Stimulated activated CD4-positive, alpha-beta T cell treated with anti-CD3 and anti-CD28 coated beads, Interleukin-15, amount 100 ng/mL, for 24 hours (primary cell): ENCODE results near the gene ADSS1.

Source experiments
- DNase-seq: peaks from one replicate; pipeline ENCODE4 v3.0.0-alpha.2; 2020

Gene ADSS1

DNA sequence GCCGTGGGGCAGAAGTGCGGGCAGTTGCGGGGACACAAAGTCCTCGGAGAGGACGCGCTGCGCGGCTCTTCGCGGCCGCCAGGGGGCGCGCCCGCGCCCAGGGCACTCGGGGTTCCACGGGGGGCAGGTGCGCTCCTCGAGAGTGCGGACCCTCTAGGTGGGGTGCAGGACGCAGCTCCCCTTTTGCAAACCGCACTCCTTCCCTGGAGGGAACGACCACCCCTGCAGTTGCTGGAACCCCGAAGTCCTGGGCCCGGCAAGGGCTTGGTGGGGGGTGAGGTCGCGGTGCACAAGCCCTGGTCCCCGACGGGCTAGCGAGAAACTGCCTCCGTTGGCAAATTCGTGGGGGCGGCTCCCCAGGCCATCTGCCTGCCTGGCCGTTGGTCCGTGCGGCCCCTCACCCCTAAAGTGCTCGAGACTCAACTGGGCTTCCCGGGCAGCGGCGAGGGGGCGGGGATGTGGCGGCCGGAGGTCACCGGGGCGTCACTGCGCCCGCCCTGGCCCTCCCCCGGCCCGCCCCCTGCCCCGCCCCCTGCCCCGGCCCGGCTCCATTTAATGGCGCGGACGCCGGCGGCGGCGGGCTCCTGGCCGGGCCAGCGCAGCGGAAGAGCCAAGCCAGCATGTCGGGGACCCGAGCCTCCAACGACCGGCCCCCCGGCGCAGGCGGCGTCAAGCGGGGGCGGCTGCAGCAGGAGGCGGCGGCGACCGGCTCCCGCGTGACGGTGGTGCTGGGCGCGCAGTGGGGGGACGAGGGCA is at the start of gene ADSS1:
Gene ADSS1, plus strand, starts transcription at position 579 of the 756 bp plus-strand sequence. Its CDS starts 42 bp downstream, at position 621.
- peak; percentile 66 for DNase-seq

DNA sequence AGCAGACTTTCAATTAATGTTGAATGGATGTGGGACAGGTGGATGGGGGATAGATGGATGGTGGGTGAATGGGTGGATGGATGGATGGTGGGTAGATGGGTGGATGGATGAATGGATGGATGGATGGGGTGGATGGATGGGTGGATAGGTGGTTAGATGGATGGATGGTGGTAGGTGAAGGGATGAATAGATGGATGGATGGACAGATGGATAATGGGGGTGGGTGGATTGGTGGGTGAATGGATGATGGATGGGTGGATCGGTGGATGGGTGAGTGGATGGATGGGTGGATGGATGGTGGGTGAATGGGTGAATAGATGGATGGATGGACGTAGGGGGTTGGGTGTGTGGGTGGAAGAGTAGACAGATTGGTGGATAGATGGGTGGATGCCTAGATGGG is 48.6 kb upstream of the ADSS1 start:
- no peak for DNase-seq

DNA sequence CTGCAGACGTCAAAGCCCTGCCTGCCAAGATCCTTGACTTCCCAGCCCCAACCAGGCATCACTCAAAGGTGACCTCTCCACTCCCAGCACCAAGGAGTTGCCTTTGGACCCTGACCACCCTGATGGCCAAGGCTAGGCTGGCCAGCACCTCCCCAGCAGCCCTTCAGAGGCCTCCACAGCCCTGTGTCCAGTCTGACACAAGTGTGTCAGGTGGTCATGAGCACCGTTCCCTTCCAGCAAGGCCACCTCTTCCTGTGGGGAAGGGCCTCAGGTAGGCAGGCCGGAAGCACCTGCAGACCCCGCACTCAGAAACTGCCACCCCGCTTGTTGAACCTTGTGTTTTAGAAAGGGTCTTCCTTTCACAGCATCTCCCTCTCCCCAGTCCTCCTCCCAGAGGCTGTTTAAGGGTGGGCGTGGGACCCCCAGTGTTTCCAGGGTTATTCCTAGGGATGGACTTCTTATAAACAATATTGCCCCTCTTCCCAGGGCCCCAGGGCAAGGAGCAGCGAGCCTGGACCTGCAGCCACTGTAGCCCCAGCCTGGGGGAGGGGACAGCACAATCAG is 47.8 kb upstream of the ADSS1 start:
- no peak for DNase-seq

DNA sequence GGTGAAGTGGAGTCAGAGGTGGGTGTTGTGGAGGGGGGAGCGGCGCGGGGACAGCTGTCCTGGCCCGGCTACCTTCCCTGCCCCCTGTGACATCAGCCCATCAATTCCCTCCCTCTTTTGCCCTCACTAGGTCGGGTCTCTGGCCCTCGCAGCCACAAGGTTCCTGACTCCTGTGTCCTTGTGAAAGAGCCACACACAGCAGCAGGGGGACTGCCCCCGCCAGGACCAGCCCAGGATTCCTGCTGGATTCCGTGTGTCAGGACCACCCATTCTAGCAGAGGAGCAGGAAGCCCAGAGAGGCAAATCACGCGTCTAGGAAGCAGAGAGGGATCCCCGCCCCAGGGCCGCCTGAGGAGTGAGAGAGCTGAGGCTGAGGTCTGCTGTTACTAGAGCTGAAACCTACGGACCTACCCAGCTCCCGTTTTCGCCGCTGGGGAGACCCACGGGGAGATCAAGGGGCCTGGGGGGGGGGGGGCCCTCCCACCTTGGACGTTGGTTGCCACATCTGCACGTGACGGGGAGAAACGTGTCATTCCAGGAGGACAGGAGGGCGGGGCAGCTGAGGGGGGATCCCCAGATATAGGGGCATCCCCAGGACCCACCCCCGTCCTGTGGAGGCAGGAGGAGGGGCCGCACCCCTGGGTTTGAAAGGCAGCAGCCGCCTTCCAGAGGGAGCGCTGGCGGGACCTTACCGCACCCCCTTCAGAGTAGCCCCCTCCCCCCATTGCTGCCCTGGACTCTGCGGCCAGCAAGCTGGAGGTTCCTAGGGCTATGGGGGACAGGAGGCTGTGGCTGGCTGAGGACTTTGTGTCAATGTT is 47.1 kb upstream of the ADSS1 start:
- DNase-seq, result peak; percentile 86

DNA sequence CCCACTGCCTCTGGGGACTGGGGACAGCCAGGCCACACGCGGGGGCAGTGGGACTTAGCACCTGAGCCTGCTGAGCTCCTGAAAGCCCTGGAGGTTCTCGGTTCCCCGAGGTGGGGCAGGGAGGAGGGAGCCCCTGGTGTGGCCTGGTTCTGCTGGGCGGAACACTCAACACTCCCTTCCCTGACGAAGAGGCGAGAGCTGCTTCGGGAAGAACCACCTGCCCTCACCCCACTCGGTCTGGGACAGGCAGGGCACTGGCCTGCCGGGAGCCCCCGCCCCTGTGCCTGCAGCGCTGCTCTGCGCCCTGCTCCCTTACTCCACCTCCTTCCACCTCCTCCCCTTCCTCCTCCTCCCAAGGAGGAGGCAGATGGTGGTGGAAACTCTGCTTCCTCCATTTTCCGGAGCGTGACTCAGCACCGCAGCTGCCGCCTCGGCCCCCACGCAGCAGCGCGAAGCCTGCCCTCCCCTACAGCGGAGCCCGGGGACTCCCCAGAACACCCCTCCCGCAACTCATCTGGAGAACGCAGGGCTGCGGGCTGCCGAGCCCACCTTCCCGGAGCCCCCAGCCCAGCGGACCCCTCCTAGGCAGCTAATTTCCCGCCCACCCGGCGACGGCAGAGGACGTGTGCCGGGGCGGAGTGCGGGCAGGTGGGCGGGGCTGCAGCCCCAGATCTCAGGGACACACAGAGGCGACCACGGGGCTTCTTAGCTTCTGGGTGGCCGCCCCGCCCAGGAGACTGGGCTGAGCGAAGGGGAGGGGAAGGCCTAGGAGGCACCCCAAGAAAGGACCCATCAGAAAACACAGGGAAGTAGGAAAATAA is 46.3 kb upstream of the ADSS1 start:
- DNase-seq, result peak; percentile 88

DNA sequence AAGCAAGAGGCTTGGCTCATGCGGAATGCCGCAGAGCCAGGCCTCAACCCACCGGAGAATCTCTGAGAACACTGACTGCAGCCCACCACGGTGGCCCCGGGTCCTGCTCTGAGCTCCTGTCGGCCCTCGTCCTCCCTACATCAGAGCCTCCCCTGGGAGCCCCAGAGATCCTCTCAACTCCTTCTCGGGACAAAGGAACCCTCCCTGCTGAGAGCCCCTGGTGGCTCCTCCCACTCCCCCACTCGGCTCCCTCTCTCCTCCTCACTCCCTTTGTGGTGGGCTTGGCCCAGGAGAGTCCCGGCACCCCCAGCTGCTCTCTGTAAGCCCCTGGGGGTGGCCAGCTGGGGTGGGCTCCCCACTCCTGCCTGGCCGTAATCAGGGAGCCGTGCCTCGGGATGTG is 45.7 kb upstream of the ADSS1 start:
- no peak for DNase-seq

DNA sequence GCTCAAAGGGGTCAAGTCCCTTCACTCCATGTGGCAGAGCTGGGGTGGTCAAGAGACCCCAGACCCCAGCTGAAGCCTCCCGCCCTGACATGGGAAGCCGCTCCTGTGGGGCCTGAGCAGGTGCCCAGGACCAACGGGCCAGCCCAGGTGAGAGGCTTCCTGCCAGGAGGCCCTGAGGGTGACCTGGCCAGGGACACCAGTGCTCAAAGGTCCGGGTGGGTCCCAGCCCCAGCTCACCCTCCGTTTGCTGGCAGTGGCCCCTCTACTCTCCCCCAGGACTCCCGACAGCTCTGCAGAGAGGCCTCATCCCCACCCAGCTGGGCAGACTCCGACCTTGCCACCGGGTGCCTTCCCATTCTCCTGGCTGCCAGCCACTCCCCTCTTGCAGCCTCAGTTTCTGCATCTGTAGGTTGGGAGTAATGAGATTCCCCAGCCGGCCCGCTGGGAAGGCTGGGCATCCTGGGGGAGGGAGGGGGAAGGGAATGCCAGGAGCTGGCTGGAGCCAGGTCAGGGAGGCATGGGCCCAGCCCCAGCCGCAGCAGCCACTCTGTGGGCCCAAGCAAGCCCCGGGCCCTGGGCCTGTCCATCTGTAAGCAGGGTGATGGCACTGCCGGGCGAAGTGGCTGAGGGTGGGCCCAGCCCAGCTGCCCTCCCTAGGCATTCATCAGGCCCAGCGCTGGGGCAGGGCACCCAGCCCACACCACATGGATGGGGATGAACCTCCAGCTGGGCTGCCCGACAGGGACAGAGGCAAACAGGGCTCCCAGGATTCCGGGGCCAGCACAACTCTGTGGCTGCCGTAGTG is 44.9 kb upstream of the ADSS1 start:
- no peak for DNase-seq

DNA sequence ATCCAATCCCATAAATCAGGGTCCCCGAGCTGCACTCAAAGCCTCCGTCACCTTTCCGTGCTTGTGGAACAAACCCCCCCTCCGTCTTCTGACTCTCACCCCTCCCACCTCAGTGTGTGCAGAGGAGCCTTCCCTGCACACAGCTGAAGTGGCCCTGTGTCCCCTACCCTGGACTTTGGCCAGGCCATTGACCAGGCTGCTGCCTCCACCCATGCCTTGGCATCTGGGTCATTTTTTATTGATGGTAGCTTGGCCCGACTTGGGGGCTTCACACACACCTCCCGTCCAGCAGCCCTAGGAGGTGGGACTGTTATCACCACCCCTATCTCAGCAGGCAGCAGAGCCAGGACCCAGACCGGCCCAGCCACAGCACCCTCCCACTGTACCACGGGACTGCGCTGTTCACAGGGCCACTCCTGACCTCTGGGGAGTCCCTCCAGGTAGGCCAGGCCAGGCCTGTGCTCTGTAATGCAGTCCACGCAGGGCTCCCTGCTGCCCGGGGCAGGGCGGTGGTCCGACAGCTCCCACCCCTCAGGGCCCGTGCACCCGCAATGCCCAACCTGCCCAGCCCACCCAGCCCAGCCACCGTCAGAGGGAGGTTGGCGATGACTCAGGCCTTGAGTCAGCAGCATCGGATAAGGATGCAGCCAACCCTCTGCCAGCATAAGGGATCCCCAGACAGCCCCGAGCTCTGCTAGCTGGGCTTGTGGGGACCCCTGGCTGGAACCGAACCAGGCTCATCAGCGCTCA is 43.8 kb upstream of the ADSS1 start:
- no peak for DNase-seq

DNA sequence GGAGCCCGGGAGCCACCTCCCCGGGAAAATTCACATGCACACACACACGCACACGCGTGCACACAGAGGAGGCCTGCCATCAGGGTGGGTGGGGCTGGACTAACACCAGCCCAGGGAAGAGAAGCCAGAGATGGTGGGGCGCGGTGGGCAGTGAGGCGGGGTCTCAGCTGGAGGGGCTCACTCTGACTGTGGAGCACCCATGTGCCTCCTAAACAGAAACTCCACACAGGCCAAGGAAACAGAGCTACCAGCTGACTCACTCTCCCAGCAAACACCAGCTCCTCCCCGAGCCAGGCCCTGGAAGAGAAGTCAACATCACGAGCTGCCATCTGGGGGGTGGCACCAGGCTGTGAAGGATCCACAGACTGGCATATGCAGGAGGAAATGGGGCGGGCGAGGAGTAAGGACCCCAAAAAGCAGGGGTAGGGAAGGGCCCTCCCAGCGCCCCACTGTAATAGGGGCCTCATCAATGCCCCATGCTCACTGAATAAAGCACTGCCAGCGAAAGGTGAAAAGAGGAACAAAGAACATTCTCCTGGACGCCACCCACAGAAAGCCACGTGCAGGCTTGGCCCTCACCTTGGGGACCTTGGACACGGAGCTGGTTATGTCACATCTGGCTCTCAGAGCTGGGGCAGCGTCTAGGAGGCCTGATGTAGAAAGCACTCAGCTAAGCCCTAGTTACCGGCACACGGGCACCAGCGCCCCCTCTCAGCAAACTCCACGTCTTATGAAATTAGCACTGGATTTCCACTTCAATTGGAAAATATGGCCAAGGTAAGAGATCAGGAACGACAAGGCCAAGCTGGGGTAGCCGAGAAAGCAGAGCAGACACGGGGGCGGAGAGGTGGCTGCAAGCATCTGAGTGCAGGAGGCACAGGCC is 43.0 kb upstream of the ADSS1 start:
- DNase-seq, result no peak

DNA sequence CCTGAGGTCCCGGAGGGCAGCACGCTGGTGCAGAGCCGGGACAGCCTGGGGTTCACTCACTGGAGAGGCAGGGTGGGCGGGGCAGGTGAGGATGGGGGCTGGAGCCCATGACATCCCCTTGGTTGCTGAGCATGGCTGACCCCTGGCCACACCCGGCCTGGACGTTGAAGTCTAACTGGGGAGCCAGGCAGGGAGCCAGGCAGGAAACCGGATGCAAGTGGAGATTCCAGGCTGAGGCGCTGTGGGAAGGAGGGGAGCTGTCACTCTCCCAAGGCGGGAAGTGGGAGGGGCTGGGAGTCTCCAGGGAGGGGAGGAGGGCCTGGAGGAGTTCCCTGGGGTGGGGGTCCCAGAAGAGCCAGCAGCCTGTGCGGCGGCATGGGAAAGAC is 42.3 kb upstream of the ADSS1 start:
- no peak for DNase-seq

DNA sequence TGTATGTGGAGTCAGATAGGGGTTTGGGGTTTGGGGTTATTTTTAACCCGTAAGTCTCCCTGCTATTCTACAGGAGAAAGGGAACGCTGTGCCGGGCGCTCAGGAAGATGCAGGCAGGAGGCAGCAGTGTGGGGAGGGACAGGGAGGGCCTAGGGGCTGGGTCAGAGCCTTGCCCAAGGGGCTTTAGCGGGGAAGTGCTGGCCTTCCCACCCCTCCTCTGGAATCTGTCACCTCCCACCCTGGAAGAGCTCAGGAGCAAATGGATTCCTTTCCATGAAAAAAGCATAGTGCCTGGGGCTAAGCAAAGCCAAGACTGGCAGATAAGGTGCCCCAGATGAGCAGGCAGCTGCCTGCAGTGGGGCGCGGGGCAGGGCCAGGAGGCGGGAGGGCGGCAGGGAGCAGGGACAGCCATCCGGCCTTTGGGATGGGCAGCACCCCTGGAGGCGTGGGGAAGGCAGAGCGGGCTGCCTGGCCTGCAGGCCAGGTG is 41.9 kb upstream of the ADSS1 start:
- DNase-seq, result no peak

DNA sequence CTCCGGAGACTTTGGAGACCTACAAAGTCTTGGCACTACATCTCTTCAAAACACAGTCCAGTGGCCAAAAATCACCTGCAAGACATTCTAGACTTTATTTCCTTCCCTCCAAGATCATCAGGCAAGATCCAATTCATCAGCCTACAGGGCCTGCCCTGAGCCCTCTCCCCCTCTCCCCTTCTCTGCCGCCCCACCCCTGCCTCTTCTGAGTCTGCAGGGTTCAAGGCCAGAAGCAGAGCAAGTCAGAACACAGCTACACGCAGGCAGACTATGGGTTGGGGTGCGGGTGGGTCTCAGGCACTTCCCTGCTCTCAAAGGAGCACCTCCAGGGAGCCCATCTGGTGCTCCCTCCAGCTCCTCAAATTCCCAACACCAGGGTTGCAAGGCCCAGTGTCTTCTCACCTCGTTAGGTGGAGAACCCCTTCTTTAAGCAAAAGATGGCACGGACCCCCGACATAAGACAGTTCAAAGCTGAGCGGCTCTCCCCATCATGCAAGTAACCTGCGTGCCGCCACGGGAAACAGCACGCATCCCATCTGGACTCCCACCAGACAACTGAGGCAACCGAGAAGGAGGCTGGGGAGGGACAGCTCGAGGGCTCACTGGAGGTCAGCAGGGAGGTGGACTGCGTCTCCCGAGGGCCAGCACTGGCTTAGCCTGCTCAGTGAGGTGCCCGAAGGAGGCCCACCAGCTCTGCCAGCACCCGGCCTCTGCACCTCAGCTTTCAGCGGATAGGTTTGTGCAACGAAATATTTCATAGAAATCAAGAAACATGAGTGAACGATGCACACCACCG is 40.2 kb upstream of the ADSS1 start:
- DNase-seq, result no peak

DNA sequence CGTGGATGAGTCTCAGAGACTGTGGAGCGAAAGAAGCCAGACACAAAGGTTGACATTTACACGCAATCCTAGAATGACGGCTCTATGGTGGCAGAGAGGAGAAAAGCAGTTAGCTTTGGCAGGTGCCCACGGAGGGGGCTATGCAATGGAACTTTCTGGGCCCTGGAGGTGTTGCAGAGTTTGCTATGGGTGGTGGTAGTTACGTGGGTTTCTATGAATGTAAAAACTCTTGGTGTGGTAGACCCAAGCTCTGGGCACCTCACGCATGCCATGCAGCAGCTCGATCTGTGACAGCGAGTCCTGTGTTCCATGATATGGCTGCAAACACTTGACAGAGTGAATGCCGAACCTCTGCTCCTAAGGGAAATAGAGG is 39.6 kb upstream of the ADSS1 start:
- no peak for DNase-seq

DNA sequence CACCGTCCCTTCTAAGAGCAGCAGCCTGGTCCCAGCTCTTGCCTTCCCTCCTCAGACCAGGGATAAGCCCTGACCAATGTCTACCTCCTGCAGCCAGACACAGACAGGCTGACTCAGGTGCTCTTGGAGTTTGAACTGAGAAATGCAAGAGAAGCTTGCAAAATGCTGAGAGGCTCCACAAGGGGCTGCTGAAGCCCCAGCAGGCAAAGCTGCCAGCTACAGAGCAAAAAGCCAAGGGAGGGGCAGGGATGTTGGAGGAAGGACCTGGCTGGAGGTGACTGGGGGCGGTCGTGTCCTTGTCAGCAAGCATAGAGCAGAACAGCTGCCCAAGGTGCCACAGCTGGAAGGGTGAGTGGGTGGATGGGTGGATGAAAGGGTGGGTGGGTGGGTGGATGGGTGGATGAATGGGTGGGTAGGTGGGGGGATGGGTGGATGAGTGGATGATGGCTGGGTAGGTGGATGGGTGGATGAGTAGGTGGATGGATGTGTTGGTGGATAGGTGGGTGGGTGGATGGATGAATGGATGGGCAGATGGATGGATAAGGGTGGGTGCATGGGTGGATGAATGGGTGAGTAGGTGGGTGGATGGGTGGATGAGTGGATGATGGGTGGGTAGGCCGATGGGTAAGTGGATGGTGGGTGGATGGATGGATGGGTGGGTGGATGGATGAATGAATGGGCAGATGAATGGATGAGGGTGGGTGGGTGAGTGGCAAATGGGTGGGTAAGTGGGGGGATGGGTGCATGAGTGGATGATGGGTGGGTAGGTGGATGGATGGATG is 38.6 kb upstream of the ADSS1 start:
- DNase-seq, result no peak

DNA sequence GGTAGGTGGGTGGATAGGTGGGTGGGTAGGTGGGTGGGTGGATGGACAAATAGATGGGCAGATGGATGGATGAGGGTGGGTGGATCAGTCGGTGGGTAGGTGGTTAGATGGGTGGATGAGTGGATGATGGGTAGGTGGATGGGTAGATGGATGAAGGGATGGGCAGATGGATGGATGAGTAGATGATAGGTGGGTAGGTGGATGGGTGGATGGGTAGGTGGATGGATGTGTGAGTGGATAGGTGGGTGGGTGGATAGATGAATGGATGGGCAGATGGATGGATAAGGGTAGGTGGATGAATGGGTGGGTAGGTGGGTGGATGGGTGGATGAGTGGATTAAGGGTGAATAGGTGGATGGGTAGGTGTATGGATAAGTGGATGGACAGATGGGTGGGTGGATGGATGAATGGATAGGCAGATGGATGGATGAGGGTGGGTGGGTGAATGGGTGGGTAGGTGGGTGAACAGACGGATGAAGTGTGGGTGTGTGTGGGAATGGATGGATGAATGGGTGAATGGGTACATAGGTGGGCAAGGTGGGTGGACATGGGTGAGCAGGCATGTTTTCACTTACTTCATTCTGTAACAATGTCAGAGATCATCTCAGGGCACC is 37.9 kb upstream of the ADSS1 start:
- DNase-seq, result no peak

DNA sequence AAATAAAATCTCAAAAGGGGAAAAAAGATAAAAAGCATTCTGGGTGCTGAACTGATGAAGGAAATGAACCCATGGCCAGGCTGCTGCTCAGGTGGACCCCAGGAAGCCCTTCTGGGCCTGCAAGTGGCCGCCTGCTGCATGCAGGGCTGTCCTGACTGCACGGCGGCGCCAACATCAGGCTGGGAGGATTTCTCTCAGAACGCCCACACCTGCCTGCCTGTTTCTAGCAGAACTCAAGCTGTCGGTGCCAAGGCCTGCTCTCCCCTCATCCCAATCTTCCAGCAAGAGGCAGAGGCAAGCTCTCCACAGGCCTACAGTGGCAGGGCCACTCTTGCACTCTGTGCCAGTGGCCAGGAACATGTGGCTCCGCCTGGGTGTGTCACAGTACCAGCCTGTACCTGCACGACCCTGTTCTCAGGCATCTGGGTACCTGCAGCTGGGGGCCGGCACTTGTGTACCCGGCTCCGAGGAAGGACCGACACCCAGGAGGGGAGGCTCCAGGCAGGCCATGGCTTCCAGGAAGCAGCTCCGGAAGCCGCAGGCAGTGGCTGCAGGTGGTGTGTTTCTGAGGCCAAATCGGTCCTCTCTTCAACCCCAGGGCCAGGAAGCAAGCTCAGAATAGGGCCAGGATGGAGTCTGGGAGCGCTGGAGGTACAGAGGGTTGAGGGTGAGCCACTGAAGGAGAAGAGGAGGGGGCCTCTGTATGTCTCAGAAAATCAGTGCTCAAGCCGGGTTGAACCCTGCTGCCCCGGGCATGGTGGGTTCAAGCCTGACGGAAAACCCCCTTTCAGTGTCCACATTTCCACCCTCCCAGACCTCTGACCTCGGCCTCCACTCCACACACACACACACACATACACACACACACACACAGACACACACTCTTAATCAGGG is 37.2 kb upstream of the ADSS1 start:
- DNase-seq, result no peak
